ENCODE data around the gene HAUS5. TPM values are rescaled to one million over a fixed set of nuclear protein-coding genes. Genes with fewer than 3 reads are reported as not detected.
A peak's percentile ranks its signal among the peaks of the same experiment; 100 is the strongest.

Gene HAUS5
- total and polyA plus RNA-seq, 10 of the 15 experiments (the other 5 are each of a cell fraction or from before 2014, with no cell fraction given), result 3.1 to 32.6 (median 17.6) TPM

DNA sequence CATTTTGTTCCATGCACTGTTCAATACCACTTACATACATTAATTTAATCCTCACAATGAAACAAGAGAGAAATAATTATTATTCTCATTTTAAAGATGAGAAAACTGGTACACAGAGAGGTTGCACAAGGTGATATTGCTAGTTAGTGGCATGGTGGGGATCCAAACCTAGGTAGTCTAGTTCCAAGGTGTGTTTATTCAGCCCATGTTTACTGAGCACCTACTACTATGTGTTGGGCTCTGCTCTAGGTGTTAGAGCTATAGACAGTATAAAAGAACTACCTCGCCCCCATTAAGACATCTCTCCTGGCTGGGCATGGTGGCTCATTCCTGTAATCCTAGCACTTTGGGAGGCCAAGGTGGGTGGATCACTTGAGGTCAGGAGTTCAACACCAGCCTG, 29.8 kb upstream of the HAUS5 start:
- DNase-seq (ENCODE audit: low read depth, low spot score) (no peak), FAIRE-seq (no peak), ATAC-seq (no peak)
- Histone ChIP-seq H3K4me3 (no peak overlapping the region), H3K4me1 (ENCODE audit: control insufficient read depth, insufficient read depth, low read length) (no peaks in the 10 kb centered on the region), H4K20me1 (ENCODE audit: control insufficient read depth, insufficient read depth) (no peaks in the 10 kb centered on the region), H3K27ac (ENCODE audit: control insufficient read depth, insufficient read depth) (no peak overlapping the region), H3K9ac (ENCODE audit: control insufficient read depth, insufficient read depth, low read length) (no peak overlapping the region), H2AFZ (ENCODE audit: control insufficient read depth, low read depth, low read length) (no peak overlapping the region), H3K79me2 (ENCODE audit: control insufficient read depth, insufficient read depth, low read length) (no peaks in the 10 kb centered on the region), H3K9me3 (replicated peaks; ENCODE audit: control insufficient read depth, insufficient read depth, low read length) (no peaks in the 10 kb centered on the region; the same call in 2 of the 3 replicates), H3K4me2 (ENCODE audit: control insufficient read depth, insufficient read depth) (no peak overlapping the region), H3K36me3 (ENCODE audit: control insufficient read depth in 2 of 2, insufficient read depth in 2 of 2, low read length in 1 of 2) (no peaks in the 10 kb centered on the region), H3K27me3 (replicated peaks in 1 of 2; ENCODE audit: control insufficient read depth in 2 of 2, insufficient read depth in 2 of 2, low read length in 1 of 2) (no peaks in the 10 kb centered on the region)
- SMC1A ChIA-PET (ENCODE audit: uncharacterized antibody, unreplicated experiment), result no interaction called here
- CTCF ChIA-PET, result interaction anchor here (2.0 kb wide), 1 partner anchor 72 kb away, joined by 8 read pairs; no protein-coding TSS in a partner anchor
- intact Hi-C loops (cut with micrococcal nuclease; ENCODE audit: unreplicated experiment) (no loop called here), in situ Hi-C loops (cut with MboI) (no loop called here)
- RAD21 ChIA-PET (ENCODE audit: unreplicated experiment), result no interaction called here
- WGBS (ENCODE audit: insufficient coverage, insufficient replicate concordance, low lambda C conversion rate, missing lambda C conversion rate), result 5% methylated on average over 1 of the region's 1 CpG
- POLR2A ChIA-PET, result no interaction called here
- no TSS peak for BruUV-seq (replicated peaks)
- TF ChIP-seq, protein P1, sequence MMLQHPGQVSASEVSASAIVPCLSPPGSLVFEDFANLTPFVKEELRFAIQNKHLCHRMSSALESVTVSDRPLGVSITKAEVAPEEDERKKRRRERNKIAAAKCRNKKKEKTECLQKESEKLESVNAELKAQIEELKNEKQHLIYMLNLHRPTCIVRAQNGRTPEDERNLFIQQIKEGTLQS (IDR thresholded peaks at IDR 0.05; ENCODE audit: borderline replicate concordance, extremely low read depth, low read depth, low read length), result no peak
- TF ChIP-seq ZNF24 (IDR thresholded peaks at IDR 0.05), result no peak
- TF ChIP-seq, protein P2, sequence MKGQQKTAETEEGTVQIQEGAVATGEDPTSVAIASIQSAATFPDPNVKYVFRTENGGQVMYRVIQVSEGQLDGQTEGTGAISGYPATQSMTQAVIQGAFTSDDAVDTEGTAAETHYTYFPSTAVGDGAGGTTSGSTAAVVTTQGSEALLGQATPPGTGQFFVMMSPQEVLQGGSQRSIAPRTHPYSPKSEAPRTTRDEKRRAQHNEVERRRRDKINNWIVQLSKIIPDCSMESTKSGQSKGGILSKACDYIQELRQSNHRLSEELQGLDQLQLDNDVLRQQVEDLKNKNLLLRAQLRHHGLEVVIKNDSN (IDR thresholded peaks at IDR 0.05; ENCODE audit: borderline replicate concordance, extremely low read length, insufficient read depth, low read depth, low read length), result no peak
- TF ChIP-seq SMAD5 (IDR thresholded peaks at IDR 0.05; ENCODE audit: low read depth), result no peak

DNA sequence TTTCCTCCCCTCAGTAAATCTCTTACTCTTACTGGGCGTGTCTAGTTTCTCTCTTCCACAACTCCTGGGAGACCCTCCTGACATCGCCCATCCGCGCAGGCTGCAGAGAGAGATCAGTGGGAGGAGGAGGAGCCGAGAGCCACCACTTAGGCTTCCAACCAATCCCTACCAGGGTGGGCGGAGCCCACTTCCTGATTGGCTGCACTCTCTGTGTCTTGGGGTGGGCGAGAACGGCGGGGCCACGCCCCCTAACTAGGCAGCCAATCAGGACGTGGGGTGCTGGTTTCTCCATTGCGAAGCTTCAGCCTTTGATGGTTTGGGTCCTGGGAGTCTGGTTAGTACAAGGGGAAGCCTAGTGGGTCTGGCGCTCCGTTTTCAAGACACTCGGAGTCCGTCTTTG, 26.7 kb upstream of the HAUS5 start, which contains the start of gene PMIS2:
Gene PMIS2, plus strand, starts transcription at position 326 of the 400 bp plus-strand sequence. CDS start 87 bp downstream, outside the sequence.
- RAD21 ChIA-PET (ENCODE audit: unreplicated experiment), result no interaction called here
- Histone ChIP-seq H3K4me1 (ENCODE audit: control insufficient read depth, insufficient read depth, low read length) (no peaks in the 10 kb centered on the region), H2AFZ (ENCODE audit: control insufficient read depth, low read depth, low read length) (no peak within 1 kb of the TSS), H3K27ac (ENCODE audit: control insufficient read depth, insufficient read depth) (no peak within 1 kb of the TSS), H3K9me3 (replicated peaks; ENCODE audit: control insufficient read depth, insufficient read depth, low read length) (no peaks in the 10 kb centered on the region; the same call in 2 of the 3 replicates), H3K4me3 (no peak within 1 kb of the TSS), H3K27me3 (replicated peaks in 1 of 2; ENCODE audit: control insufficient read depth in 2 of 2, insufficient read depth in 2 of 2, low read length in 1 of 2) (no peaks in the 10 kb centered on the region), H4K20me1 (ENCODE audit: control insufficient read depth, insufficient read depth) (no peaks in the 10 kb centered on the region), H3K79me2 (ENCODE audit: control insufficient read depth, insufficient read depth, low read length) (no peaks in the 10 kb centered on the region), H3K9ac (ENCODE audit: control insufficient read depth, insufficient read depth, low read length) (no peak within 1 kb of the TSS), H3K4me2 (ENCODE audit: control insufficient read depth, insufficient read depth) (no peak within 1 kb of the TSS), H3K36me3 (ENCODE audit: control insufficient read depth in 2 of 2, insufficient read depth in 2 of 2, low read length in 1 of 2) (no peaks in the 10 kb centered on the region)
- DNase-seq (ENCODE audit: low read depth, low spot score) (no peak), FAIRE-seq (no peak), ATAC-seq (peak; percentile 48; the same call in 2 of the 3 replicates)
- BruUV-seq (replicated peaks), result no TSS peak
- intact Hi-C loops (cut with micrococcal nuclease; ENCODE audit: unreplicated experiment), result no loop called here
- peak; percentile 17 for TF ChIP-seq SP1 (IDR thresholded peaks at IDR 0.05; ENCODE audit: low read depth, low read length)
- TF ChIP-seq, protein P3, sequence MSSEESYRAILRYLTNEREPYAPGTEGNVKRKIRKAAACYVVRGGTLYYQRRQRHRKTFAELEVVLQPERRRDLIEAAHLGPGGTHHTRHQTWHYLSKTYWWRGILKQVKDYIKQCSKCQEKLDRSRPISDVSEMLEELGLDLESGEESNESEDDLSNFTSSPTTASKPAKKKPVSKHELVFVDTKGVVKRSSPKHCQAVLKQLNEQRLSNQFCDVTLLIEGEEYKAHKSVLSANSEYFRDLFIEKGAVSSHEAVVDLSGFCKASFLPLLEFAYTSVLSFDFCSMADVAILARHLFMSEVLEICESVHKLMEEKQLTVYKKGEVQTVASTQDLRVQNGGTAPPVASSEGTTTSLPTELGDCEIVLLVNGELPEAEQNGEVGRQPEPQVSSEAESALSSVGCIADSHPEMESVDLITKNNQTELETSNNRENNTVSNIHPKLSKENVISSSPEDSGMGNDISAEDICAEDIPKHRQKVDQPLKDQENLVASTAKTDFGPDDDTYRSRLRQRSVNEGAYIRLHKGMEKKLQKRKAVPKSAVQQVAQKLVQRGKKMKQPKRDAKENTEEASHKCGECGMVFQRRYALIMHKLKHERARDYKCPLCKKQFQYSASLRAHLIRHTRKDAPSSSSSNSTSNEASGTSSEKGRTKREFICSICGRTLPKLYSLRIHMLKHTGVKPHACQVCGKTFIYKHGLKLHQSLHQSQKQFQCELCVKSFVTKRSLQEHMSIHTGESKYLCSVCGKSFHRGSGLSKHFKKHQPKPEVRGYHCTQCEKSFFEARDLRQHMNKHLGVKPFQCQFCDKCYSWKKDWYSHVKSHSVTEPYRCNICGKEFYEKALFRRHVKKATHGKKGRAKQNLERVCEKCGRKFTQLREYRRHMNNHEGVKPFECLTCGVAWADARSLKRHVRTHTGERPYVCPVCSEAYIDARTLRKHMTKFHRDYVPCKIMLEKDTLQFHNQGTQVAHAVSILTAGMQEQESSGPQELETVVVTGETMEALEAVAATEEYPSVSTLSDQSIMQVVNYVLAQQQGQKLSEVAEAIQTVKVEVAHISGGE (CRISPR knock-in tag; IDR thresholded peaks at IDR 0.05), result no peak
- no peak for TF ChIP-seq ZNF384 (IDR thresholded peaks at IDR 0.05; ENCODE audit: borderline replicate concordance, low read depth, low read length)
- peak; percentile 79 for TF ChIP-seq NFYB (IDR thresholded peaks at IDR 0.05; ENCODE audit: insufficient read depth, low read depth, low read length)
- CTCF ChIA-PET, result interaction anchor here (0.8 kb wide), 1 partner anchor 37 kb away, joined by 3 read pairs; no protein-coding TSS in a partner anchor
- WGBS (ENCODE audit: insufficient coverage, insufficient replicate concordance, low lambda C conversion rate, missing lambda C conversion rate), result 72% methylated on average over 16 of the region's 16 CpGs
- in situ Hi-C loops (cut with MboI), result no loop called here
- POLR2A ChIA-PET, result interaction anchor here (0.6 kb wide), 1 partner anchor 230 kb away, joined by 4 read pairs; no protein-coding TSS in a partner anchor
- SMC1A ChIA-PET (ENCODE audit: uncharacterized antibody, unreplicated experiment), result interaction anchor here (1.8 kb wide), 1 partner anchor 11 kb away, joined by 8 read pairs; no protein-coding TSS in a partner anchor
